GM19035 (cell line): Measurements from ENCODE around the gene SEC61A2.
"Not testable (repeated sequence)": the region's sequence is repeated elsewhere in the genome, so short reads cannot be mapped to it uniquely, and the experiment has no call there.

ENCODE experiments used
- ATAC-seq: cut with Tn5 transposase; IDR thresholded peaks from one replicate; pipeline ENCODE4 v1.9.1; 2021; ENCODE audit not compliant: unreplicated experiment

Gene SEC61A2

DNA sequence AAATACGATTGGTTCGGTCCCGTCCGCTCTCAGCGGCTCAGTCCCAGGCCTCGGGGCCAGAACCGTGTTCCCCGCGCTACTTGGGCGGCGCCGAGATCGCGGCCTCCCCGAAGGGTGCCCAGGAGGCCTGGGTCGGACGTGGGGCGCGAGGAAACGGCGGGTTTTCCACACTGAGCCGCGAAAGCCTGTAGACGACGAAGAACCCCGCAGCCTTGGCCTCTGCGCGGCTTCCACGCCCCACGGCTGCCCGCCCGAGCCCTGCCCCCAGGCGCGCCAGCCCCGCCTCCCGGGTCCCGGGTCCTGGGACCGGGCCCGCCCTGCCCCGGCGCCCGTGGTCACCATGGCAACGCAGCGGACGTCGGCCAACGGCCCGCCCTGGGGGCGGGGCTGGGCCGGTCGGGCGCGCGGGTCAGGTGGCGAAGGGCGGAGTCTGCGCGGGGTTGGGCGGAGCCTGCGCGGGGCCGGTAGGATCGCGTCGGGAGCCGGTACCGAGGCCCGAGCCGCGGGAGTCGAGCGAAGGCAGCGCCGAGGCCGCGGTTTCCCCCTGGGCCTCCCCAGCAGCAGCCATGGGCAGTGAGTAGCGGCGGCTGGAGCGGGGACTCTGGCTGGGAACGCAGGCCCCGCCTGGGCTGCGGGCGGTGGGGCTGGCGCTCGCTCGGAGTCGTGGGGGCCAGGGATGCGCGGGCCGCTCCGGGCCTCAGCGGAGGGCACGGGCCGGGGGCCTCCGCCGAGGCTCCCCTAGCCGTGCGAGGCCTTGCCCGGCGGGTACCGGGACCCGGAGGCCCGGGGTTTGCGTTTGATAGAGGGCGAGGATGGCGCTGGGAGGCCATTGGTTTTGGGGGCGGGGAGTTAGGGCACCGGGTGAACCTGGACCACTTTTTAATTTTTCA, at the start of gene SEC61A2:
SEC61A2 (plus strand) TSS at position 456 of the 890 bp plus-strand sequence; CDS start at position 567, 111 bp downstream.
- peak; percentile 91 for ATAC-seq

DNA sequence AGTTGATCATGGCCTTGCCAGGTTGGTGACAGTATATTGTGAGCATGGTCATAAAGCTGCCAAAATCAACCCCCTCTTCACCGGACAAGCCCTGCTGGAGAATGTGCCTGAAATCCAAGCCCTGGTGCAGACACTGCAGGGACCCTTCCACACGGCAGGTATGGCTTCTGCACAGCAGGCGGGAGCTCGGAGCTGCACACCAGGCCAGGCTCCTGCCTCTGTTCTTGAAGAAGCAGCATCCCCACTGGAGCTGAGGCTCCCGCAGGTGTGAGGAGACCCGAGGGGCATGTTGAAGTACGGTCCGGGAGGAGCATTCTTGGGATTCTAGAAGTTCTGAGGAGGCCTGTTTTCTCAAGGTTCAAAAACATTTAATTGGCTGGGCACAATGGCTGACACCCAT, 48.0 kb upstream of the SEC61A2 start:
- no peak for ATAC-seq

DNA sequence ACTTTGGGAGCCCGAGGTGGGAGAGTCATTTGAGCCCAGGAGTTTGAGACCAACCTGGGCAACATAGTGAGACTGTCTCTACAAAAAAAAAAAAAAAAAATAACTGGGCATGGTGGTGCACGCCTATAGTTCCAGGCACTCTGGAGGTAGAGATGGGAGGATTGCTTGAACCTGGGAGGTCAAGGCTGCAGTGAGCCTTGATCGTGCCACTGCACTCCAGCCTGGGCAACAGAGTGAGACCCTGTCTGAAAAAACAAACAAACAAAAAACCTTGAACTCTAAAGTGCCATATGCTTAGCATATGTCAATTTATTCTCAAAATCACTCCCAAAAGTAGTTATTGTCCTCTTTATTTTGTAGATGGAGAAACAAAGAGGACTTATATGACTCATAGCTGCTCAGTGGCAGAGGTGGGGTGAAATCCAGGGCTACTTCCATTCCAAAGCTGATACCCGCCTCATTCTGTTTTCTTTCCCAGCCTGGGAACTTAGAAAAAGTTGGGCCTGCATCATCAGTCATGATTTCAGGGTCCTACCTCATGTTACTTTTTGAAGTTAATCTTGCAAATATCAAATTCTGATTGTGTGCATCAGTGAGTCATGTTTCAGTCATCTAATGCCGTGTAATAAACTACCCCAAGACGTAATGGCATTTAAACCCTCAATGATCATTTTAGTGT, 47.5 kb upstream of the SEC61A2 start:
- ATAC-seq: no peak

DNA sequence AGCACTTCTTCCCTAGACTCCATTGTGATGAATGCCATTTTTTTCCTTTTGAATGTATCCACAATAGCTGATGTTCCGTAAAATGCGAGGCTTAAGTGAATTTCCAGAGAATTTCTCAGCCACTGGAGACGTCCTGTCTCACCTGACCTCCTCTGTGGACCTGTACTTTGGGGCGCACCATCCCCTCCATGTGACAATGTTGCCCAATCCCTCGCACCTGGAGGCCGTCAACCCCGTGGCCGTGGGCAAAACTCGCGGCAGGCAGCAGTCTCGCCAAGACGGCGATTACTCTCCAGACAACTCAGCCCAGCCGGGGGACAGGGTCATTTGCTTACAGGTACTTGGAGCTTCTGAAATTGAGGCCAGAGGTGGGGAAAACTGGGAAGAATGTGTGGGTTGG, 40.6 kb upstream of the SEC61A2 start:
- ATAC-seq: no peak

DNA sequence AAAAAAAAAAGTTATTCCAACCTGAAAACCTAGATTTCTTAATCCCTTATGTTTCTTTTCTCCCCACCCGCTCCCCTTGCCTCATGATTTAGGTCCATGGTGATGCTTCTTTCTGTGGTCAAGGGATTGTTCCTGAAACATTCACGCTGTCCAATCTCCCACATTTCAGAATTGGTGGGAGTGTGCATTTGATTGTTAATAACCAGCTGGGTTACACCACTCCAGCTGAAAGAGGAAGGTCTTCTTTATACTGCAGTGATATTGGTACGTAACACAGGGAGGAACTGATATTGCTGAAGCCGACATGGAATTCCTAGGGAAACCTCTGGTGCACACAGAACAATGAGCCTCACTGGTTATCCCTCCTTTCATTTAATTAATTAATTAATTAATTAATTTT, 38.1 kb upstream of the SEC61A2 start:
- ATAC-seq: no peak

DNA sequence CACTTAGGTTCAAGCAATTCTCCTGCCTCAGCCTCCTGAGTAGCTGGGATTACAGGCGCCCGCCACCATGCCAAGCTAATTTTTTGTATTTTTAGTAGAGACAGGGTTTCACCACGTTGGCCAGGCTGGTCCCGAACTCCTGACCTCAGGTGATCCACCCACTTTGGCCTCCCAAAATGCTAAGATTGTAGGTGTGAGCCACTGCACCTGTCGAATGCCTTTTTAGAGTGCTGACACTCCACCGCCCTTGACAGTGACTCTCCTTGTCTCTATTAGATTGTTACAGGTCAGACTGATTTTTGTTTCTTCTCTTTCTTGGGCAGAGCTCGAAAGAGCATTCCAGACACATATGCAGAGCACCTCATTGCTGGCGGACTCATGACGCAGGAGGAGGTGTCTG, 32.1 kb upstream of the SEC61A2 start:
- not testable (repeated sequence) for ATAC-seq

DNA sequence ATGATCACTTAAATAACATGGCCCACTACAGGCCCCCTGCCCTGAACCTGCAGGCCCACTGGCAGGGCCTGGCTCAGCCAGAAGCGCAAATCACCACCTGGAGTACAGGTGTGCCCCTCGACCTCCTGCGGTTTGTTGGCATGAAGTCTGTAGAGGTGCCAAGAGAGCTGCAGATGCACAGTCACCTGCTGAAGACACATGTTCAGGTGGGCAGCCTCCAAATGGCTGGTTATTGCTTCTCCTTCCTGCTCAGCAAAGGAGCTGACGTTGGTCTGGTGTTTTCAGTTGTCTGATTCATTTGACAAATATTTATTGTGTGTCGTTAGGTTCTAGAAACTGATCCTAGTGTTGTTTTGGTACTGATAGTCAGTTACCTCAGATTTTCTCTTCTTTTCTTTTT, 31.7 kb upstream of the SEC61A2 start:
- no peak for ATAC-seq

DNA sequence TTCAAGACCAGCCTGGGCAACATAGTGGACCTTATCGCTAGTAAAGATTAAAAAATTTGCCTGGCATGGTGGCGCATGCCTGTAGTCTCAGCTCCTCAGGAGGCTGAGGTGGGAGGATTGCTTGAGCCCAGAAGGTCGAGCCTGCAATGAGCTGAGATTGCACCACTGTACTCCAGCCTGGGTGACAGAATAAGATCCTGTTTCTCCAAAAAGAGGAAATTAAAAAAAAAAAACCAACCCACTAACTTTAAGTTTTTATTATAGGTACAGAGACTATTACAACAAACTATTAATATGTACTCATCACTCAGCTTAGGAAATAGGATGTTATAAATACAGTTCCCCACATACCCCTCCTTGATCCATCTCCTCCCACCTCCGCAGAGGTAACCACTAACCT, 30.5 kb upstream of the SEC61A2 start:
- no peak for ATAC-seq

DNA sequence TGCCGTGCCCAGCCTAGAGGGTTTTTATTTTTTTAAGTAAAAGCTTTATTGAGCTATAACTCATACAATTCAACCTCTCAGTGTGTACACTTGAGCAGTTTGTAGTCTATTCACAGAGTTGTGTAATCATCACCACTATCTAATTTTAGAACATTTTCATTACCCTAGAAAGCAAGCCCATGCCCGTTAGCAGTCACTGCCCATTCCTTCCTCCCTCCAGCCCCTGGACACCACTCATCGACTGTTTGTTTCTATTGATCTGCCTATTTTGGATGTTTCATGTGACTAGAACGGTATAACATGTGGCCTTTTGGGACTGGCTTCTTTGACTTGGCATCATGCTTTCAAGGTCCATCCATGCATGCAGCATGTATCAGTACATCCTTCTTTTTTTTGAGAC, 25.7 kb upstream of the SEC61A2 start:
- no peak for ATAC-seq

DNA sequence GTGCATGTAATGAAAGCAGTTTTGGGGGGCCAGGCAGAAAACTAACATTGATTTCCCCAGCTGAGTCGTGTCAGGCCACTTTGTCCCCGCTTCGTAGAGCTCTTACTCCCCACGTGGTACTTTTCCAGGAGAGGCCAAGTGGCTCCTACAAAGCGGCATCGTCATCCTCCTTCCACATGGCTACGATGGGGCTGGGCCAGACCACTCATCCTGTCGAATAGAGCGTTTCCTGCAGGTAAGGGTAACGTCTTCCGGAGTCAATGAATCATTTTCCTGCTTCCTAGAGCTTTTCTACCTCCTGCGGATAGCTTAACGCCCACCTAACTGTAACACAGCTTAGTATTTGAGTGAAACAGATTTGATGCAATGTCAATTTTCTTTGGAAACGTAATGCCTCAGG, 21.7 kb upstream of the SEC61A2 start:
- no peak for ATAC-seq

DNA sequence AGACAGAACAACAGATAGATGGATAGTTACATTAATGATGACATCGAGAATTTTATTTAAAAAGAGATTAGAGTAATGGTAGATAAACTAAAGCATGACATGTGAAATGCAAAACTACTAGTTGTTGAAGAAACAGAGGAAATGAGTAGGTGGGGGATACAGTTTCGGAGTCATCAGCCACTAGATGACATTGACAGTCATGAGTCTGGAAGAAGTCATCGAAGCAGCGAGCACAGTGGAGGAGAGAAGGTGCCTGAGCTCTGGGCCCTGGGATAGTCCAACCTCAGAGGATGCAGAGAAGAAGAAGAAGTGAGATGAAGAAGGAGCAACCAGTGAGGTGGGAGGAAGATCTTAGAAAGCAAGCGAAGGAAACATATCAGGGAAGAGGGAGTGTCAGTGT, 20.2 kb upstream of the SEC61A2 start:
- ATAC-seq: no peak

DNA sequence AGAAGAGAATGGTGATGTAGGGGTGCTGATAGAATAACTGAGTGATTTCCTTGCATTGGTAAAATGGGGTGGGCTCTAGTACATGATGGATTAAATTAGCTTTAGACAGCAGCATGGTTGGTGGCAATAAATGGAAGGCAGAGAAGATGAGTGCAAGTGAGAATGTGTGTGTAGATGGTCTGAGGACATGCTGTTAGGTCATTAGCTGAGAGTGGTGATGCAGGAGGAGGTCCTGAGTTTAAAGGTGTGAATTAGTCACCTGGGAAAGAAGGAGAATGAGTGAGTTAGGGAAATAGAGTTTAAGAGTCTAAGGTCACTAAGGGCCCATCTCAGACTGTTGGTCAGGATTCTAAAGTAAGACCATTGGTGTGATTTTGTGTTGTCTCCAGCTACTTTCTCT, 17.9 kb upstream of the SEC61A2 start:
- no peak for ATAC-seq

DNA sequence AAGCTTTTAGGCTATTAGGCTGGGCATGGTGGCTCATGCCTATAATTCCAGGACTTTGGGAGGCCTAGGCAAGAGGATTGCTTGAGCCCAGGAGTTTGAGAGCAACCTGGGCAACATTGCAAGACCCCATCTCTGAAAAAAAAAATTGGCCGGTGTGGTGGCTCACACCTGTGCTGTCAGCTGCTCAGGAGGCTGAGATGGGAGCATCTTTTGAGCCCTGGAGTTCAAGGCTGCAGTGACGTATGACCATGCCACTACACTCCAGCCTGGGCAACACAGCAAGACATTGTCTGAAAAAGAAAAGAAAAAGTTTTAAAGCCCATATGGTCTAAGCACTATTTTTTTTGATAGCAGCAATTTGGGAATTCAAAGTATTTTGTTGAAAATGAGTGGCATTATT, 15.8 kb upstream of the SEC61A2 start:
- no peak for ATAC-seq

DNA sequence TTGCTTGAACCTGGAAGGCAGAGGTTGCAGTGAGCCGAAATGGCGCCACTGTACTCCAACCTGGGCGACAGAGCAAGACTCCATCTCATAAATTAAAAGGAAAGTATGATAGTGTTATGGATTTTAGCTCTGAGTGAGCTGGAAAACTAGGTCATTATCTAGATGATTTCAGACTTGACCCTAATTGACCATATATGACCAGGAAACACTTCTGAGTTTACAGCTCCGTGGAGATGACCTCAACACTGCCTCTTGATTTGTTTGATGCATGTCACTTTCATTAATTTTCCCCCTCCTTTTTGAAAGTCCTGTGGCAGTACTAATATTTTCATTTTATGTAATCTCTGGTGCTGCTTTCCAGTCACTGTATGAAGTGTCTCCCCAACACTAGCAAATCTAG, 7.8 kb upstream of the SEC61A2 start:
- no peak for ATAC-seq

DNA sequence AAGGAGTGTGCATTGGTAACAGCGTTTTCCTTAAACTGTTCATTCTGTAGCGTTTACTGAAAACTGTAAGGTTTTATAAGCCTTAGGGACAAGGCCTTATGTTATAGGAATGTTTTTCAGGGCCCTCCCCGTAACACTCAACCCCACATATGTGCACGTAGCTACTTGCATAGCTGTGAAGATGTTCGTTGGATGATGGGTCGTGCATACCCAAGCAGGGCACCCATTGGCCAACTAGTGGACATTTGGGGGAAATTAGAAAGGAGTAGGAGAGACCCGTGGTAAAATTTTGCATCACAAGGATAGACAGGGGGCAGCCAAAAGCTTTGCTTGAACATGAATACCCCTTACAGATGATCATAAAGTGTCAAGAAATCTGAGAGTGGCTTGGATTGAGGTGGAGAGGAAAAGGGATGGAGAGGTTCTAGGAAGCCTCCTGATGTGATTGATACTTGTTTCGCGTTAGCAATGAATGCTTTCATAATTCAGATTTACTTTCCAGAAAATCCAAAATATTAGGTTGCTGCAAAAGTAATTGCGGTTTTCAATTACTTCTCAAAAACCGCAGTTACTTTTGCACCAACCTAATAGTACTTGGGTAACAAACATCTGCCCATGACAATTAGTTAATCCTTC, 878 bp downstream of the SEC61A2 start:
- ATAC-seq: peak; percentile 39

DNA sequence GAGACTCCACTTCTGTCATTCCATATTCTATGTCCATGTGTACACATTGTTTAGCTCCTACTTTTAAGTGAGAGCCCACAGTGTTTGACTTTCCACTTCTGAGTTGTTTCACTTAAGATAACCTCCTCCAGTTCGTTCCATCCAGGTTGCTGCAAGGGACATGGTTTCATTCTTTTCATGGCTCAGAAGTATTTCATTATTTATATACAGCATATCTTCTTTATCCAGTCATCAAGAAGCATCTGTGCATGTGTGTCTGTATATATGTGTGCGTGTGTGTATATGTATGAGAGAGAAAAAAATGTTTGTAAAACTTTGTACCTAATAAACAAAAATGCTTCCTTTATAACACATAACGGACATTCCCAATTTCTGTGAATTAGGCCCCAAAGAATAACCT, 6.2 kb downstream of the SEC61A2 start:
- no peak for ATAC-seq

DNA sequence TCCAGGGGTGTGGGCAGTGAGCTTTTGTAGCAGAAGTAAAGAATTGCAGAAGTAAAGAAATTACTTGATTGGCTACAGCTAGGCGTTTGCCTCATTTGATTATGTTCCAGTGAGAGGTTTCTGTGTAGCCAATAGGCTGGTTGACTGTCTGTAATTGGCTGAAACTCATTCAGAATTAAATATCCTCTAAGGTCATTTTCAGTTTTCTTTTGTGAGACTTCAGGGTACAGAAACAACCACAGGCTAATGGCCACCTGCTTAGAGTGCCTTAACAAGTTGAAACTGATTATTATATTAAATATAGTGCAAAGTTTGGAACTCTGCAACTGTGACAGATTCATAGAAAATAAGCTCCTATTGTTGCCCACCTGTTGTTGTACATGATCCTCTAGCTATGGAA, 10.6 kb downstream of the SEC61A2 start:
- ATAC-seq: no peak

DNA sequence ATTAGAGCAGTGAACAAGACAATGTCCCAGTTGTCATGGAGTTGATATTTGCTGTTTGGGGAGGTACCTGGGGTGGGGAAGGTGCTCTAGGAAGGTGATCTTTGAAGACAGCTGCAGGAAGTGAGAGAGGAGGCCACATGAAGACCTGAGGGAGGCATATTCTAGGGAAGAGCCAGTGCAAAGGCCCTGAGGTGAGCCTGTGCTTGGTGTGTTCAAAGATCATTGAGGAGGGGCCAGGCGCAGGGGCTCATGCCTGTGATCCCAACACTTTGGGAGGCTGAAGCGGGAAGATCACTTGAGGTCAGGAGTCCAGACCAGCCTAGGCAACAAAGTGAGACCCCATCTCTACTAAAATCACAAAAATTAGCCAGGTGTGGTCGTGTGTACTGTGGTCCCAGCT, 15.1 kb downstream of the SEC61A2 start:
- ATAC-seq: no peak

DNA sequence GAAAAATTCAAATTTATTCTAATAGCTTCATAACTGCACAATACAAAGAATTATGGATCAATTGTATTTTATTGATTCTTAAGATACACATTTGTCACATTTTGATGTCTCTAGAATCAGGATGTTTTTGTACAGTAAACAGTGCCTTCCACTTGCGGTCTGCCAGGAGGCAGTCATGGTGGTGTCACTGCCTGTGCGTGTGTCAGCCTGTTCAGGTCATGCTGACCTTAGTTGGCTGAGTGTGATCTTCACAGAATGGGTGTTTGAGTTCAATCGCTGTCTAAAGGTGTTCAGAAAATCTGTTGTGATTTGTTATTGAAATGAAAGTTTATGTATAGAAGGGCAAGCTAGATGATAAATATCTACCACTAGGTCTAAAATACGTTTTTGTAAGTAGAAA, 20.7 kb downstream of the SEC61A2 start:
- ATAC-seq: no peak

DNA sequence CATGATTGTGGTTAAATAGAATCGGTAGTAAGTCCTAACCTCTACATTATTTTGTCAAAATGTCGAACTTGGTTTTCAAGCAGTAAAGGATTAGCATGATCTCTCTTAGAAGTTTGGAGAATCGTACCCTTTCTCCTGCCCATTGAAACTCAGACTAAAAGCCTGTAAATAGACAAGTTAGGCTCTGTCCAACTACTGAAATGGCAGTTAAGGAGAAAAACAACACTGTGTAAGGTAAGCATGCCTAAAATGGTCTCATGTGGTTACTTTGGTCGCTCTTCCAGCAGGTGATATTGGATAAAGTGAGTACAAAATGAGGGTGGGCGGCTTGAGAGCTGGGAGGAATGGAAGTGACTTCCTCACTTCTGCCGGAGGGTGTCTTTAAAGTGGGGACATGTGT, 25.0 kb downstream of the SEC61A2 start:
- ATAC-seq: no peak

DNA sequence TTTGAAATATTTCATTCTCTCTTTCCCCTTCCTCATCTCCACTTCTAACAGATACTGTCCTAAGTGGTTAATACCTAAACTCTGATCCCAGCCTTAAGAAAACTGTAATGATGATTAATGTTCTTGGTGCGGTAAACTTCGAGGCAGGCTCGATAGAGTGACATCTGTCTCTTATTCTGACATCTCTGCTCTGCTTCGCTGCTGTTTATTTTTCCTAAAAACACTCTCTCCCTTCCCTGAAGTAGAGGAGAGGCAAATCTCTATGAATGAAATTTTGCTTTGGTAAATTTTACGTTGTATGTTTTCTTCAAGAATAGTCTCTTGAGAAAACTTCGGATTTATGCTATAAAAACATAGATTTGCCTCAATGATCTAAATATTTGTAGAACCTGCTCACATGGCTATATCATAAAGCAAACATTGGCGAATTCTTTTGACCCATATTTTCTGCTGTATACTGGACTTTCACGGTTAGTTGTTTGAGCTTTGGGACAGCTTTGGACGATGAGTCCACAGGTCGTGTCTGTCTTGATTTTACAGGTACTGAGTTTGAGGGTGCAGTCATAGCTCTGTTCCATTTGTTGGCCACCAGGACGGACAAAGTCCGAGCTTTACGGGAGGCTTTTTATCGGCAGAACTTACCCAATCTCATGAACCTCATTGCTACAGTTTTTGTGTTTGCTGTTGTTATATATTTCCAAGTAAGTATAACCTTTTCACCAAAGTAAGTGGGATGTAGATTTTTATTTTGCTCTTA, 27.1 kb downstream of the SEC61A2 start:
- ATAC-seq: no peak
